Measurements from ENCODE around the gene MAPKBP1. TPM values are rescaled to one million over a fixed set of nuclear protein-coding genes. Genes with fewer than 3 reads are reported as not detected.

MAPKBP1 gene
- total and polyA plus RNA-seq, 2 of the 8 experiments (the other 6 are each of a cell fraction or from before 2014, with no cell fraction given), result 4.3 to 11.3 TPM

GRCh38 chr15:41774882-41775417, 666 bp downstream of the MAPKBP1 start:
- H3K27ac ChIP-seq (ENCODE audit: low read depth, low read length), result peak overlapping the region; percentile 49; the same call in 1 of the 2 replicates
- H3K23me2 ChIP-seq (ENCODE audit: low read depth, low read length), result peaks cover 16% of the 10 kb centered on the region
- H3K4me1 ChIP-seq (replicated peaks in 1 of 4; ENCODE audit: control insufficient read depth in 3 of 4, insufficient read depth in 4 of 4, low read length in 3 of 4), result peaks cover 0 to 24% (median 10%) of the 10 kb centered on the region in 4 experiments; a peak in 6 of 7 replicates
- H3K23ac ChIP-seq (ENCODE audit: insufficient read length), result no peak overlapping the region
- peaks cover 0 to 7% of the 10 kb centered on the region in 2 experiments; a peak in 2 of 4 replicates for H3K79me2 ChIP-seq (ENCODE audit: control insufficient read depth in 1 of 2, insufficient read depth in 2 of 2, low read length in 2 of 2)
- FAIRE-seq, result no peak
- no peak overlapping the region for H2BK120ac ChIP-seq (replicated peaks; ENCODE audit: low read depth, low read length)
- ChIA-PET CTCF (ENCODE audit: partially characterized antibody) (interaction anchor here (1.0 to 9.3 kb wide), 18 partner anchors 9 to 171 kb away, joined by 3 to 283 read pairs (median 14); partner anchors contain the start of gene JMJD7), POLR2A (ENCODE audit: partially characterized antibody) (interaction anchor here (0.6 to 5.2 kb wide), 10 partner anchors 9 to 231 kb away, joined by 3 to 24 read pairs (median 4); partner anchors contain the start of gene RPAP1)
- peak overlapping the region; percentile 93 to 99 for H3K4me2 ChIP-seq (ENCODE audit: insufficient read depth in 1 of 2, low read depth in 2 of 2, low read length in 2 of 2)
- H3K9me3 ChIP-seq (ENCODE audit: insufficient read depth in 2 of 2, low read depth in 1 of 2, low read length in 1 of 2), result no peaks in the 10 kb centered on the region
- H4K20me1 ChIP-seq (replicated peaks in 1 of 2; ENCODE audit: control insufficient read depth in 1 of 2, insufficient read depth in 2 of 2, low read length in 2 of 2), result no peaks in the 10 kb centered on the region
- no peaks in the 10 kb centered on the region for H3K79me1 ChIP-seq (ENCODE audit: low read depth, low read length)
- H3K9ac ChIP-seq (replicated peaks in 1 of 4; ENCODE audit: extremely low read depth in 1 of 4, low read depth in 3 of 4, low read length in 3 of 4), result peak overlapping the region in 3 of 4 experiments; percentile 73 to 74 (median 73); a peak in 6 of 7 replicates
- peak overlapping the region; percentile 71 to 78 (median 73) for H3K4me3 ChIP-seq (ENCODE audit: extremely low read depth in 1 of 4, insufficient read depth in 2 of 4, low read depth in 3 of 4, low read length in 4 of 4)
- no peaks in the 10 kb centered on the region for H3K36me3 ChIP-seq (ENCODE audit: control insufficient read depth in 2 of 4, insufficient read depth in 4 of 4, low read length in 3 of 4)
- peak overlapping the region; percentile 70 for H3K56ac ChIP-seq (replicated peaks; ENCODE audit: insufficient read length, low read depth, low read length)
- H2BK12ac ChIP-seq (ENCODE audit: low read depth, low read length), result 0 out of 2 replicates have a peak overlapping the region, but pooled peaks have one; percentile 20
- WGBS, 2 experiments (ENCODE audit: extremely low coverage in 1 of 2, insufficient coverage in 1 of 2, insufficient read length in 1 of 2, insufficient replicate concordance in 2 of 2, low coverage in 1 of 2, low lambda C conversion rate in 2 of 2, missing lambda C conversion rate in 1 of 2), result 19% methylated on average over 19 of the region's 19 CpGs; no CpG with 5 or more reads in 1 of the 2 experiments
- H2BK5ac ChIP-seq (ENCODE audit: low read depth, low read length), result peak overlapping the region; percentile 79
- no peak overlapping the region for H4K5ac ChIP-seq (ENCODE audit: insufficient read length, low read depth, low read length)
- H2BK15ac ChIP-seq (ENCODE audit: low read length), result peak overlapping the region; percentile 84; the same call in 1 of the 2 replicates
- H2BK20ac ChIP-seq (ENCODE audit: low read length), result no peak overlapping the region
- no peak overlapping the region for H3K14ac ChIP-seq (ENCODE audit: insufficient read length)
- H3K18ac ChIP-seq (ENCODE audit: extremely low read depth, low read length), result peak overlapping the region; percentile 11; the same call in 1 of the 2 replicates
- peak overlapping the region; percentile 71; the same call in 1 of the 2 replicates for H2AFZ ChIP-seq (ENCODE audit: low read length)
- peak overlapping the region; percentile 11 for H3K4ac ChIP-seq (replicated peaks; ENCODE audit: insufficient read length, low read depth, low read length)
- peak overlapping the region; percentile 29; the same call in 1 of the 2 replicates for H2AK5ac ChIP-seq (ENCODE audit: low read depth, low read length)
- H3K27me3 ChIP-seq (replicated peaks in 1 of 4; ENCODE audit: control insufficient read depth in 3 of 4, extremely low read depth in 1 of 4, insufficient read depth in 3 of 4, low read length in 3 of 4), result no peaks in the 10 kb centered on the region
- H4K8ac ChIP-seq (ENCODE audit: extremely low read depth, insufficient read depth, low read length), result peak overlapping the region; percentile 63; the same call in 1 of the 2 replicates
- H4K91ac ChIP-seq (replicated peaks; ENCODE audit: insufficient read length, low read length), result peak overlapping the region; percentile 29
- TF ChIP-seq FOSL1 (IDR thresholded peaks at IDR 0.05; ENCODE audit: insufficient read depth, low read depth, low read length) (no peak), KDM4A (IDR thresholded peaks at IDR 0.05; ENCODE audit: low read depth, low read length, severe bottlenecking) (peak; percentile 43)
- TF ChIP-seq, protein P1, sequence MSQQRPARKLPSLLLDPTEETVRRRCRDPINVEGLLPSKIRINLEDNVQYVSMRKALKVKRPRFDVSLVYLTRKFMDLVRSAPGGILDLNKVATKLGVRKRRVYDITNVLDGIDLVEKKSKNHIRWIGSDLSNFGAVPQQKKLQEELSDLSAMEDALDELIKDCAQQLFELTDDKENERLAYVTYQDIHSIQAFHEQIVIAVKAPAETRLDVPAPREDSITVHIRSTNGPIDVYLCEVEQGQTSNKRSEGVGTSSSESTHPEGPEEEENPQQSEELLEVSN (IDR thresholded peaks at IDR 0.05), result peak; percentile 62
- no peak for DNase-seq (ENCODE audit: low read depth in 1 of 2, low spot score in 2 of 2)

Data from H1 (cell line).